ENCODE measurements around the gene STK11IP.

Gene STK11IP

DNA sequence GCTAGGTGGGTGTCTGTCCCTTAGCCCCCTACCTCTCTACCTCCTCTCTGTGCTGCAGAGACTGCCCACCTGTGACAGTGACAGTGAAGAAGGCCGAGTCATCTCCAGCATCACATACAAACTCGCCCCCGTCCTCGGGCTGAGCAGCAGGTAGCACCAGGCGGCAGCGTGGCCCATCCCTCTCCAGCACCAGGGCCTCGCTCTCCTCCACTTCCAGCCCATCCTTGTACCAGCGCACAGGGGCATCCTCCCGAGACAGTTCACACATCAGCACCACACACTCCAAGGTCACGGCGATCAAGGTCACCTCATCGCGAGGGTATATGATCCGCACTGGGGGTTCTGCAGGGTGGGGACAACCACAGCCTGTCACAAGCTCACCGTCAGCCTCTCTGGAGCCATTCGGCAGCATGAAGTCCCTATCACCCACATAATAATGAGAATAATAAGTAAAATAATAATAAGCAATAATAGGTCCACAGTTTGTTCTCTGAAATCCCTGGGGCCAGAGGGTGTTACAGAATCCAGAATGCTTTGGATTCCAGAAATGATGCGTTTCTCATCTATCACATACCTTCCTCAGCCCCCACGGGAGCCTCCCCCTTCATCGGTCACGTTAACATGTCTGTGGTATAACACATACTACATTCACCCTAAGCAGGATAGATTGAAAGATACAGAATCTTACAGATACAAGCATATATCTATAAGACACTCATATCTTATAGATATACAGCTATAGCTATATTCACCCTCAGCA lies 38.3 kb upstream of the STK11IP start:
- Mint-ChIP-seq H3K36me3 (no peaks in the 10 kb centered on the region), H3K9me3 (no peaks in the 10 kb centered on the region), H3K27me3 (peaks cover 12% of the 10 kb centered on the region), H3K4me1 (no peaks in the 10 kb centered on the region), H3K4me3 (no peak overlapping the region), H3K27ac (no peak overlapping the region)

- H3K4me1 Mint-ChIP-seq, result no peaks in the 10 kb centered on the region
- H3K4me3 Mint-ChIP-seq, result no peak overlapping the region
- no peaks in the 10 kb centered on the region for H3K36me3 Mint-ChIP-seq
- H3K27me3 Mint-ChIP-seq, result peaks cover 11% of the 10 kb centered on the region
- no peak overlapping the region for H3K27ac Mint-ChIP-seq
- H3K9me3 Mint-ChIP-seq, result no peaks in the 10 kb centered on the region
Measured at GRCh38 chr2:219560037-219560892, 37.4 kb upstream of the STK11IP start.

DNA sequence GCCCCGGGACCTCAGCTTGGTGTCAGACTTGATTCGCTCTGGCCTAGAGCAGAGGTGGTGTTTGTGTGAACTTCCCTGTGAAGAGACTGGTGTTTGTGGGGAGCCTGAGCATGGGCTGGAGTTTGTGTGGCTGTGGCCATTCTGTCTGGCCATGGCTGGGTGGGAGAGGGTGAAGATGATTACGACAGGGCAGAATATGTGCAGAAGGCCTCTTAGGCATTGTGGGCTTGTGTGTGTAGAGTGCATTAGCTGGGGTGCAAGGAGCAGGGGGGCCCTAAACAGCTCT lies 36.8 kb upstream of the STK11IP start:
- Mint-ChIP-seq H3K4me1 (no peaks in the 10 kb centered on the region), H3K36me3 (no peaks in the 10 kb centered on the region), H3K4me3 (no peak overlapping the region), H3K9me3 (no peaks in the 10 kb centered on the region), H3K27me3 (peaks cover 11% of the 10 kb centered on the region), H3K27ac (no peak overlapping the region)

DNA sequence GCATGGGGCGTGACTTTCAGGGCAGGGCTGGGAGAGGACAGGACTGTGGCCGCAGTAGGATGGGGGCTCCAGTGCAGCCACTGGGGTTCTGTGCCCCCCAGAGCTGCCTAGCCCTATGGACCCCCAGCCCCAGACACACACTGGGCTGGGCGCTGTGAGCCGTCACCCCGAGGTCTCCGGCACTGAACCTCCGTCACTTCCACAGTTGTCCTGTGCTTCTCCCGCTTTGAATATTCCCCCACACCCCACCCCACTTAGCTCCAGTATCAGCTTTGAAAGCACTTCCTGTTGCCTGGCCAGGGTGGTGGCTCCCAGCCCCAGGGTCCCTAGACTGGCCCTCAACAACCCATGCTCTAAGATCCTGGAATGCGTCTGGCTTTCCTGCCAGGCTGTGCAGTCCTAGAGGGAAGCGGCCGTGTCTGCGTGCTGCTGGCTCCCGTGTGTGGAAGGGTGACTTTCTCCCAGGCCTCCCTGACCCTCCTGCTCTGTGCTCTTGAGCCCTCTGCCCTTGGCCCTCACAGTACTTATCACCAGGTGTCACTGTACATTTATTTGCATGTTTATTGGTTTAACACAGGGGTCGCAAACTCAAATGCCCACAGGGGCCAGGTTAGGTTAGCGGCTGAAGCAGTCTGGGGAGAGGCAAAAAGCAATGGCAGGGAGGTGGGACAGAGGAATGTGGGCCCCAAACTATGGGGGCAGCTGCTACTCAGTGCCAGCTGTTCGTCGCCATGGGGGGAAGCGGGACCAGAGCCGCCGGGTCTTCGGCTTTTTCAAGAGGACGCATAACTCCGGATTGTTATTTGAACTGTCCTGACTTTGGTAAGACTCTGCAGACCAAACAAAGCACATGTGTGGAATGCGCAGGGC lies 36.2 kb upstream of the STK11IP start:
- H3K27ac Mint-ChIP-seq, result no peak overlapping the region
- H3K9me3 Mint-ChIP-seq, result no peaks in the 10 kb centered on the region
- H3K27me3 Mint-ChIP-seq, result peaks cover 11% of the 10 kb centered on the region
- no peak overlapping the region for H3K4me3 Mint-ChIP-seq
- H3K36me3 Mint-ChIP-seq, result no peaks in the 10 kb centered on the region
- no peaks in the 10 kb centered on the region for H3K4me1 Mint-ChIP-seq

GRCh38 chr2:219562049-219563020 lies 35.3 kb upstream of the STK11IP start:
- H3K36me3 Mint-ChIP-seq, result no peaks in the 10 kb centered on the region
- no peak overlapping the region for H3K4me3 Mint-ChIP-seq
- H3K27ac Mint-ChIP-seq, result no peak overlapping the region
- H3K27me3 Mint-ChIP-seq, result peaks cover 9% of the 10 kb centered on the region
- H3K4me1 Mint-ChIP-seq, result no peaks in the 10 kb centered on the region
- H3K9me3 Mint-ChIP-seq, result no peaks in the 10 kb centered on the region

GRCh38 chr2:219563271-219563928 lies 34.3 kb upstream of the STK11IP start:
- Mint-ChIP-seq H3K4me1 (no peaks in the 10 kb centered on the region), H3K9me3 (no peaks in the 10 kb centered on the region), H3K27ac (no peak overlapping the region), H3K27me3 (peaks cover 13% of the 10 kb centered on the region), H3K4me3 (no peak overlapping the region), H3K36me3 (no peaks in the 10 kb centered on the region)

DNA sequence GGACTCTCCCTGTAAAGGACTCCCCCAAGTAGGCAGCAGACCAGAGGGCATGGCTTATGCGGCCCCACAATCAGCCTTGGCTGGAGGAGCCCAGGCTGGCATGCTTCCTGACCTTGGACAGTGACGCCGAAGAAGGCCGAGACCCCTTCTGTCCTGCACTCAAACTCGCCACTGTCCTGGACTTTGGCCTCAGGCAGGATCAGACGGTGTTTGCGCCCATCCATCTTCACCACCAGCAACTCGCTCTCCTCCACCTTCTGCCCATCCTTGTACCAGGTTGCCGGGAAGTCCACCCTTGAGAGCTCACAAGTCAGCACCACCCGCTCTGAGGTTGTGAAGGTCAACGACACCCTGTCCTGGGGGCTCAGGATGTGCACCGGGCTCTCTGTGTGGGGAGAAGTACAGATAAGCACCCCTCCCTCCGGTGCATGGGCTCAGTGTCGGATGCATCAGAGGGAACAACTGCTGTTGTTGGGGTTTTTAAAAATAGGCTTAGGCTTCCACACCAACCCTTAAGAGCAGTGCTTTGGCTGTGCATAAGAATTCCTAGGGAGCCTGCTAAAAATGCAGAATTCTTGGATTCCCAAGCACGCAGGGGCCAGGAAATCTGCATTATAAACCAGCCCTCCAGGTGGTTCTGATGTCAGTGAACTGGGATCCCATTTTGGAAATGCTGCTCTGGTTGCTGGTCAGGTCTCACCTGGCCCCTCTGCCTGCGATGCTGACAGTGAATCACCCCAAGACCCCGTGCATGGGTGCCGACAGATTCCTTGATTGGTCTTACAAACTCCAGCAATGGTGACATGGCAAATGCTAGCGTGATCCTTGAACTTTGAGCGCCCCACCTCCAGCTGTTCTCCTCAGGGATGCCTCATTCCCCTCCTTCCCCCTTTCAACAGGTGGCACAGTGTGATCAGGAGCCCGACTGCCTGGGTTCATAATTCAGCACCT lies 32.3 kb upstream of the STK11IP start:
- no peak overlapping the region for H3K4me3 Mint-ChIP-seq
- H3K27ac Mint-ChIP-seq, result no peak overlapping the region
- H3K9me3 Mint-ChIP-seq, result no peaks in the 10 kb centered on the region
- no peaks in the 10 kb centered on the region for H3K4me1 Mint-ChIP-seq
- H3K27me3 Mint-ChIP-seq, result peaks cover 21% of the 10 kb centered on the region
- H3K36me3 Mint-ChIP-seq, result no peaks in the 10 kb centered on the region

DNA sequence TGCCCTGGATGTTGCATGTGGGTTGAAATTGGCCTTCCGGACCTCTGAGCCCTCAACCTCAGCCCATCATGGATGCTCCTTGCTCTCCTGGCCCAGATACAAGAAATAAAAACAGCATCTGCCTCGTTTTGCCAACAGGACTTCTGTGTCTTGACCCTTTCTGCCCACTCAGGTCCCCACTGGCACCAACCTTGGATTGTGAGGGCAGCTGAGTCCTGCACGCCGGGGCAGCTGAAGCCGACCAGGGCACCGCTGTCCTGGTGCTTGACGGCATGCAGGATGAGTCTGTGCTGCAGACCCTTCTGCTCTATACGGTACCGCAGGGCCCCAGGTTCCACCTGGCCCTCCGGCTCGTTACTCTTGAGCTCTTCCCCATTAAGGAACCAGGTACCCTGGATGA lies 31.0 kb upstream of the STK11IP start:
- Mint-ChIP-seq H3K4me1 (no peaks in the 10 kb centered on the region), H3K27me3 (peaks cover 19% of the 10 kb centered on the region), H3K27ac (no peak overlapping the region)

GRCh38 chr2:219567131-219567530 lies 30.5 kb upstream of the STK11IP start:
- Mint-ChIP-seq H3K27me3 (peaks cover 24% of the 10 kb centered on the region), H3K4me3 (no peak overlapping the region)

More for the DNA sequence above, 31.0 kb upstream of the STK11IP start:
- Mint-ChIP-seq H3K36me3 (no peaks in the 10 kb centered on the region), H3K9me3 (no peaks in the 10 kb centered on the region), H3K4me3 (no peak overlapping the region)

DNA sequence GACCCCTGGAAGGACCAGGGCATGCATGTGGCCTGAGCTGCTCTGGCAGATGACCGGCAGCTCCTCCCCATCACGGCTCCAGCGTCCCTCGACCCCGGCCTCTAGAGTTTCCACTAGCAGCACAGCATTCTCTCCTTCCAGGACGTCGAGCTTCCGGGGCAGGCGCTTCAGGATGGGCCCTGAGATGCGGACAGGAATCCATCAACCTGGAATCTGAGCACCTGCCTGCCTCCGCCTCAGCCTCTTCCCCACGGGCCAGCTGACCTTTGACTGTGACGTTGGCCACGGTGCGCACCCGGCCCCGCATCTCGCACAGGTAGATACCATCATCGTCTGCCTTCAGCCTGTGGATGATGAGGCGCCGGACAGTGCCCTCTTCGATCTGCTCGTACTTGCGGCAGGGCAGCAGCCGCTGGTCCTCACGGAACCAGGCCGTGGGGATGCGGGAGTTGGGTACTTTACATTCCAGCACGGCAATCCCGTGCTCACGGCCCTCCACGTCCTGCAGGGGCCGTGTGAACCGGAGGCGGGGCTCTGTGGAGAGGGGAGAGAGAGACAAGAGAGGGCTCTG lies 29.8 kb upstream of the STK11IP start:
- Mint-ChIP-seq H3K27me3 (peaks cover 25% of the 10 kb centered on the region), H3K36me3 (no peaks in the 10 kb centered on the region), H3K4me1 (no peaks in the 10 kb centered on the region), H3K9me3 (no peaks in the 10 kb centered on the region), H3K27ac (no peak overlapping the region), H3K4me3 (no peak overlapping the region)

More at GRCh38 chr2:219567131-219567530, 30.5 kb upstream of the STK11IP start:
- Mint-ChIP-seq H3K4me1 (no peaks in the 10 kb centered on the region), H3K36me3 (no peaks in the 10 kb centered on the region), H3K9me3 (no peaks in the 10 kb centered on the region), H3K27ac (no peak overlapping the region)

GRCh38 chr2:219569041-219569440 lies 28.6 kb upstream of the STK11IP start:
- Mint-ChIP-seq H3K4me3 (no peak overlapping the region), H3K27ac (no peak overlapping the region), H3K9me3 (no peaks in the 10 kb centered on the region), H3K4me1 (no peaks in the 10 kb centered on the region), H3K36me3 (no peaks in the 10 kb centered on the region), H3K27me3 (peaks cover 30% of the 10 kb centered on the region)

- Mint-ChIP-seq H3K4me3 (peak overlapping the region; percentile 56), H3K27ac (no peak overlapping the region), H3K9me3 (no peaks in the 10 kb centered on the region), H3K36me3 (no peaks in the 10 kb centered on the region), H3K27me3 (peaks cover 25% of the 10 kb centered on the region), H3K4me1 (no peaks in the 10 kb centered on the region)
Measured at GRCh38 chr2:219569635-219570034, 28.0 kb upstream of the STK11IP start.

- peak overlapping the region; percentile 56 for H3K4me3 Mint-ChIP-seq
- H3K27me3 Mint-ChIP-seq, result peaks cover 28% of the 10 kb centered on the region
- H3K4me1 Mint-ChIP-seq, result no peaks in the 10 kb centered on the region
- H3K27ac Mint-ChIP-seq, result no peak overlapping the region
- H3K9me3 Mint-ChIP-seq, result no peaks in the 10 kb centered on the region
- H3K36me3 Mint-ChIP-seq, result no peaks in the 10 kb centered on the region
Measured at GRCh38 chr2:219570194-219570923, 27.3 kb upstream of the STK11IP start.

All from activated naive CD4-positive, alpha-beta T cell treated with anti-CD3 and anti-CD28 coated beads, Interleukin-2, amount 50 U/mL, for 24 hours (primary cell).